HK-2 (cell line): ENCODE data around the gene KCTD2.
"Not testable (repeated sequence)": the region's sequence is repeated elsewhere in the genome, so short reads cannot be mapped to it uniquely, and the experiment has no call there.

Experiments
- DNase-seq: peaks from one replicate; pipeline ENCODE4 v3.0.0-alpha.2; 2018; ENCODE audit not compliant: unreplicated experiment

KCTD2 gene

GRCh38 chr17:75020331-75021110 is 26.5 kb upstream of the KCTD2 start:
- no peak for DNase-seq

- DNase-seq = no peak
Measured at GRCh38 chr17:75024686-75025397, 22.2 kb upstream of the KCTD2 start.

- DNase-seq = not testable (repeated sequence)
Measured at GRCh38 chr17:75025398-75025734, 21.7 kb upstream of the KCTD2 start.

GRCh38 chr17:75026650-75027049 is 20.4 kb upstream of the KCTD2 start:
- not testable (repeated sequence) for DNase-seq

- no peak for DNase-seq
Measured at GRCh38 chr17:75030161-75030560, 16.9 kb upstream of the KCTD2 start.

GRCh38 chr17:75031972-75032719 is 14.9 kb upstream of the KCTD2 start:
- peak; percentile 61 for DNase-seq

- no peak for DNase-seq
Measured at GRCh38 chr17:75032720-75033280, 14.2 kb upstream of the KCTD2 start.

GRCh38 chr17:75033346-75034235 is 13.4 kb upstream of the KCTD2 start:
- peak; percentile 99 for DNase-seq

GRCh38 chr17:75034236-75034908 is 12.7 kb upstream of the KCTD2 start:
- DNase-seq = peak; percentile 97

GRCh38 chr17:75036643-75037268 is 10.3 kb upstream of the KCTD2 start:
- no peak for DNase-seq

GRCh38 chr17:75039238-75039637 is 7.8 kb upstream of the KCTD2 start:
- no peak for DNase-seq

GRCh38 chr17:75041656-75042280 is 5.3 kb upstream of the KCTD2 start:
- DNase-seq = no peak

GRCh38 chr17:75043789-75044188 is 3.2 kb upstream of the KCTD2 start:
- DNase-seq = not testable (repeated sequence)

- no peak for DNase-seq
Measured at GRCh38 chr17:75044716-75045115, 2.3 kb upstream of the KCTD2 start.

- DNase-seq = not testable (repeated sequence)
Measured at GRCh38 chr17:75045946-75046406, 1.0 kb upstream of the KCTD2 start.

- DNase-seq = peak; percentile 19
Measured at GRCh38 chr17:75047398-75048098, 523 bp downstream of the KCTD2 start.

- DNase-seq = no peak
Measured at GRCh38 chr17:75048249-75048878, 1.3 kb downstream of the KCTD2 start.

GRCh38 chr17:75049057-75049456 is 2.0 kb downstream of the KCTD2 start:
- DNase-seq = no peak
